Endometrium (tissue), 2 donors: ENCODE data around the gene NTF3.

ENCODE experiments used
- FAIRE-seq: peaks from 2 replicates; lab custom pipeline; 2012; peaks lifted over from hg19 to GRCh38; lab: Jason Lieb, UNC
- donor health status: control.
- donor health status: control.

The NTF3 gene

GRCh38 chr12:5458229-5459050, 26.5 kb downstream of the NTF3 start:
- no peak for FAIRE-seq

GRCh38 chr12:5459051-5459782, 27.3 kb downstream of the NTF3 start:
- no peak for FAIRE-seq

- no peak for FAIRE-seq
These were observed 28.9 kb downstream of the NTF3 start for GRCh38 chr12:5460817-5461216.

- no peak for FAIRE-seq
These were observed 30.1 kb downstream of the NTF3 start for GRCh38 chr12:5461966-5462365.

- no peak for FAIRE-seq
These were observed 32.2 kb downstream of the NTF3 start for GRCh38 chr12:5464096-5464495.

- no peak for FAIRE-seq
These were observed 33.5 kb downstream of the NTF3 start for GRCh38 chr12:5465384-5465783.

- no peak for FAIRE-seq
These were observed 34.6 kb downstream of the NTF3 start for GRCh38 chr12:5466521-5466960.

- FAIRE-seq, result no peak
These were observed 36.0 kb downstream of the NTF3 start for GRCh38 chr12:5467931-5468330.

GRCh38 chr12:5470221-5470620, 38.3 kb downstream of the NTF3 start:
- FAIRE-seq, result no peak

GRCh38 chr12:5470703-5471102, 38.8 kb downstream of the NTF3 start:
- FAIRE-seq, result no peak

GRCh38 chr12:5473076-5473782, 41.3 kb downstream of the NTF3 start:
- no peak for FAIRE-seq

- no peak for FAIRE-seq
These were observed 41.8 kb downstream of the NTF3 start for GRCh38 chr12:5473783-5474116.

- FAIRE-seq, result no peak
These were observed 44.4 kb downstream of the NTF3 start for GRCh38 chr12:5476356-5476755.

- FAIRE-seq, result no peak
These were observed 46.3 kb downstream of the NTF3 start for GRCh38 chr12:5478081-5478706.

- FAIRE-seq, result no peak
These were observed 47.9 kb downstream of the NTF3 start for GRCh38 chr12:5479761-5480160.

- FAIRE-seq, result no peak
These were observed 48.5 kb downstream of the NTF3 start for GRCh38 chr12:5480218-5480937.

GRCh38 chr12:5480938-5481303, 49.0 kb downstream of the NTF3 start:
- no peak for FAIRE-seq

GRCh38 chr12:5481645-5482044, 49.7 kb downstream of the NTF3 start:
- FAIRE-seq, result no peak

GRCh38 chr12:5484426-5484825, 52.5 kb downstream of the NTF3 start:
- FAIRE-seq, result peak; percentile 48

GRCh38 chr12:5485454-5485853, 53.5 kb downstream of the NTF3 start:
- FAIRE-seq, result no peak

- no peak for FAIRE-seq
These were observed 55.2 kb downstream of the NTF3 start for GRCh38 chr12:5487076-5487475.
